ENCODE measurements around the gene PMEL. TPM values are rescaled to one million over a fixed set of nuclear protein-coding genes. Genes with fewer than 3 reads are reported as not detected.

The PMEL gene
- total and polyA plus RNA-seq, 2 of the 8 experiments (the other 6 are each of a cell fraction or from before 2014, with no cell fraction given) = 120 to 382 TPM

DNA sequence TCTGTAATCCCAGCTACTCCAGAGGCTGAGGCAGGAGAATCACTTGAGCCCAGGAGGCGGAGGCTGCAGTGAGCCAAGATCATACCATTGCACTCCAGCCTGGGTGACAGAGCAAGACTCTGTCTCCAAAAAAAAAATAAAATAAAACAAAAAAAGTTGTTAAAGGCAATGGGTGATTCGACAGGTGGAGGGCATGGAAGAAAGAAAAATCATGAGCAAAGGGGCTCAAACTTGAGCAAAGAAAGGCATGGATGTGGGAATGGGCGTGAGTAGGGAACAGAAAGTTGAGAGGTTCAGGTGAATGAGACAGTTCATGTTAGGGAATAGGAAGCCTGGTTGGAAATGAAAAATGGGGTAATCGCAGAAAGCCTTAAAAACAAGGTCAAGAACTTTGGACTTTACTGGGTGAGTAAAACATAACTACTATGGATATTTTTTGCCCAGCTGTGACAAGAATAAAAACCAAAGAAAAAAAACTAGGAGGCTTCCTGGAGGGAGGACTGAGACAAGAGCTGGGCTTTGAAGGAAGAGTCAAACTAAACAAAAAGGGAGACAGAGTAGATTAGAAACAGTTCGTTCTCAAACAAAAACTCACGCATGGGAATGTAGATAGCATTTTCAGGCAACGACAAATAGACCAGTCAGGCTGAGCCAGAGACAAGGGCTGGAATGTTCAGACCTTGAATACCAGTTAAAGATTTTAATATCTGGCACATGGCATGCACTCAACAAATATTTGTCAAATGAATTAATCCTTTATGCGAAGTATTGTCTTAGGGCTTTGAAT, 56.9 kb downstream of the PMEL start (continued):
- TF ChIP-seq MAFK (IDR thresholded peaks at IDR 0.05; ENCODE audit: low read depth, low read length) = no peak
- no peak for TF ChIP-seq SP1 (IDR thresholded peaks at IDR 0.05; ENCODE audit: low read depth, low read length)
- no peak for TF ChIP-seq TCF12 (IDR thresholded peaks at IDR 0.05; ENCODE audit: low read depth, low read length)
- no peak for TF ChIP-seq EP300 (IDR thresholded peaks at IDR 0.05; ENCODE audit: borderline replicate concordance in 1 of 2, low read depth in 2 of 2, low read length in 2 of 2)
- no peak for TF ChIP-seq EGR1 (IDR thresholded peaks at IDR 0.05; ENCODE audit: borderline replicate concordance, low read depth, low read length)

Data from H1 (cell line).